22Rv1 (cell line): ENCODE data around the gene STX4.

ENCODE experiments used
- ZFX ChIP-seq: fragments of 450-650 bp; IDR thresholded peaks from 2 replicates; pipeline ENCODE4 v1.6.1; 2017; ENCODE audit warnings: antibody characterized with exemption, borderline replicate concordance
- TF ChIP-seq, protein P1 (sequence below): fragments of 450-650 bp; IDR thresholded peaks from 2 replicates; pipeline ENCODE4 v1.5.1; 2017; ENCODE audit warnings: mild to moderate bottlenecking

DNA sequence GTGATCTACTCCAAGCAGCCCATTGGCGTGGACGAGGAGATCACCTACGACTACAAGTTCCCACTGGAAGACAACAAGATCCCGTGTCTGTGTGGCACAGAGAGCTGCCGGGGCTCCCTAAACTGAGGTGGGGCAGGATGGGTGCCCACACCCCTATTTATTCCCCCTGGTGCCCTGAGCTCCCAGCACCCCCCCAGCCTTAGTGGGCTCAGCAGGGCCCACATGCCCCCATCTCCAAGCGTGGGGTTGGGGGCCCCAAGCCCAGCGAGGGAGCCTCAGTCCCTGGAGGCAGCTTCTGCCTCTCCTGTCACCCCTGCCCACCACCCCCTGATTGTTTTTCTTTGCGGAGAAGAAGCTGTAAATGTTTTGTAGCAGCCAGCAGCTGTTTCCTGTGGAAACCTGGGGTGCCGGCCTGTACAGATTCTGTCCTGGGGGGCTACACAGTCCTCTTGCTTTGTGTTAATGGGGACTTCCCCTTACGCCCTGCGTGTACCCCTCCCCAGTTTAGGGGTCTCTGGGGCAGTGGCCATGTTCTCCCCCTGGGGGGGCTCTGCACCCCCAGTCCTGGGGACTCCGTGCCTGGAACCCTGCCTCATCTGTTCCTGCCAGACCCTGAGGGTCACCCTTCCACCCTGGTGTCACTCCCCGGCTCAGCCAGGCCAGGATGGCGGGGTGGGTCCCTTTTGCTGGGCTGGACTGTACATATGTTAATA, 49.3 kb upstream of the STX4 start:
- TF ChIP-seq, protein P1, sequence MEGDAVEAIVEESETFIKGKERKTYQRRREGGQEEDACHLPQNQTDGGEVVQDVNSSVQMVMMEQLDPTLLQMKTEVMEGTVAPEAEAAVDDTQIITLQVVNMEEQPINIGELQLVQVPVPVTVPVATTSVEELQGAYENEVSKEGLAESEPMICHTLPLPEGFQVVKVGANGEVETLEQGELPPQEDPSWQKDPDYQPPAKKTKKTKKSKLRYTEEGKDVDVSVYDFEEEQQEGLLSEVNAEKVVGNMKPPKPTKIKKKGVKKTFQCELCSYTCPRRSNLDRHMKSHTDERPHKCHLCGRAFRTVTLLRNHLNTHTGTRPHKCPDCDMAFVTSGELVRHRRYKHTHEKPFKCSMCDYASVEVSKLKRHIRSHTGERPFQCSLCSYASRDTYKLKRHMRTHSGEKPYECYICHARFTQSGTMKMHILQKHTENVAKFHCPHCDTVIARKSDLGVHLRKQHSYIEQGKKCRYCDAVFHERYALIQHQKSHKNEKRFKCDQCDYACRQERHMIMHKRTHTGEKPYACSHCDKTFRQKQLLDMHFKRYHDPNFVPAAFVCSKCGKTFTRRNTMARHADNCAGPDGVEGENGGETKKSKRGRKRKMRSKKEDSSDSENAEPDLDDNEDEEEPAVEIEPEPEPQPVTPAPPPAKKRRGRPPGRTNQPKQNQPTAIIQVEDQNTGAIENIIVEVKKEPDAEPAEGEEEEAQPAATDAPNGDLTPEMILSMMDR = no peak
- no peak for TF ChIP-seq ZFX
